ENCODE results near the gene CBARP. TPM values are rescaled to one million over a fixed set of nuclear protein-coding genes. Genes with fewer than 3 reads are reported as not detected.

The CBARP gene
- total and polyA plus RNA-seq, 2 donors (not counting 3 experiments of a cell fraction or from before 2014, with no cell fraction given) = 3.5 to 9.2 TPM

- no peaks in the 10 kb centered on the region for H3K9me3 ChIP-seq (replicated peaks; ENCODE audit: control insufficient read depth, insufficient read depth, low read length)
- H3K4me3 ChIP-seq (replicated peaks in 1 of 3; ENCODE audit: insufficient read depth in 1 of 3, low read depth in 1 of 3, low read length in 3 of 3) = no peak overlapping the region
- FAIRE-seq = no peak
- no peak overlapping the region for H2AFZ ChIP-seq (ENCODE audit: low read depth, low read length)
- no peaks in the 10 kb centered on the region for H3K79me2 ChIP-seq (ENCODE audit: control insufficient read depth, insufficient read depth, low read length)
- H3K4me2 ChIP-seq (ENCODE audit: insufficient read depth, low read length) = no peak overlapping the region
- no peaks in the 10 kb centered on the region for H3K4me1 ChIP-seq (ENCODE audit: control insufficient read depth, extremely low read depth, insufficient read depth, low read length)
- intact Hi-C loops (cut with micrococcal nuclease) (no loop called here), dilution Hi-C loops (cut with MboI; ENCODE audit: extremely low pct_ligation_motif_present, low sequenced_read_pairs) (no loop called here)
- no peak overlapping the region for H3K9ac ChIP-seq (replicated peaks; ENCODE audit: extremely low read depth, insufficient read depth, low read length)
- H3K9me1 ChIP-seq (replicated peaks; ENCODE audit: control insufficient read depth, extremely low read depth, insufficient read depth, low read length) = no peaks in the 10 kb centered on the region
- BruUV-seq (replicated peaks) = no TSS peak
- CTCF ChIA-PET = no interaction called here
- no peak for DNase-seq (ENCODE audit: low read depth, low spot score)
- H3K27me3 ChIP-seq (ENCODE audit: control insufficient read depth in 2 of 2, insufficient read depth in 2 of 2, low read length in 2 of 2) = peaks cover 8 to 20% of the 10 kb centered on the region in 2 experiments
- TF ChIP-seq POLR2AphosphoS5 (IDR thresholded peaks at IDR 0.05; ENCODE audit: insufficient read depth, low read depth, low read length) (no peak), EZH2 (IDR thresholded peaks at IDR 0.05; ENCODE audit: borderline replicate concordance, low read depth, low read length, severe bottlenecking) (peak; percentile 68), MYC (IDR thresholded peaks at IDR 0.05; ENCODE audit: low read depth, low read length) (no peak), GATA2 (IDR thresholded peaks at IDR 0.05; ENCODE audit: insufficient read depth, insufficient read length, low read depth, low read length) (no peak)
- TF ChIP-seq, protein P1, sequence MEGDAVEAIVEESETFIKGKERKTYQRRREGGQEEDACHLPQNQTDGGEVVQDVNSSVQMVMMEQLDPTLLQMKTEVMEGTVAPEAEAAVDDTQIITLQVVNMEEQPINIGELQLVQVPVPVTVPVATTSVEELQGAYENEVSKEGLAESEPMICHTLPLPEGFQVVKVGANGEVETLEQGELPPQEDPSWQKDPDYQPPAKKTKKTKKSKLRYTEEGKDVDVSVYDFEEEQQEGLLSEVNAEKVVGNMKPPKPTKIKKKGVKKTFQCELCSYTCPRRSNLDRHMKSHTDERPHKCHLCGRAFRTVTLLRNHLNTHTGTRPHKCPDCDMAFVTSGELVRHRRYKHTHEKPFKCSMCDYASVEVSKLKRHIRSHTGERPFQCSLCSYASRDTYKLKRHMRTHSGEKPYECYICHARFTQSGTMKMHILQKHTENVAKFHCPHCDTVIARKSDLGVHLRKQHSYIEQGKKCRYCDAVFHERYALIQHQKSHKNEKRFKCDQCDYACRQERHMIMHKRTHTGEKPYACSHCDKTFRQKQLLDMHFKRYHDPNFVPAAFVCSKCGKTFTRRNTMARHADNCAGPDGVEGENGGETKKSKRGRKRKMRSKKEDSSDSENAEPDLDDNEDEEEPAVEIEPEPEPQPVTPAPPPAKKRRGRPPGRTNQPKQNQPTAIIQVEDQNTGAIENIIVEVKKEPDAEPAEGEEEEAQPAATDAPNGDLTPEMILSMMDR (IDR thresholded peaks at IDR 0.05; ENCODE audit: extremely low read depth in 1 of 2, insufficient read depth in 1 of 2, low read depth in 1 of 2, low read length in 2 of 2) = no peak
- POLR2A ChIA-PET = no interaction called here
- H3K36me3 ChIP-seq (ENCODE audit: control insufficient read depth in 2 of 2, extremely low read depth in 1 of 2, insufficient read depth in 2 of 2, low read length in 2 of 2) = no peaks in the 10 kb centered on the region
- no peaks in the 10 kb centered on the region for H4K20me1 ChIP-seq (replicated peaks; ENCODE audit: control insufficient read depth, extremely low read depth, insufficient read depth, low read length)
- H3K27ac ChIP-seq (ENCODE audit: insufficient read depth, low read depth, low read length) = no peak overlapping the region
Observed at GRCh38 chr19:1286487-1287353, 48.9 kb upstream of the CBARP start.
